Activated T-cell treated with anti-CD3 and anti-CD28 coated beads, Interleukin-2, amount 50 U/mL, for 48 hours (primary cell): ENCODE results near the gene CLASP1.
"Not testable (repeated sequence)": the region's sequence is repeated elsewhere in the genome, so short reads cannot be mapped to it uniquely, and the experiment has no call there.

Experiments used
- DNase-seq, 2 experiments: peaks; one replicate each; pipeline ENCODE4 v3.0.0-alpha.2; 2020

CLASP1 gene

DNA sequence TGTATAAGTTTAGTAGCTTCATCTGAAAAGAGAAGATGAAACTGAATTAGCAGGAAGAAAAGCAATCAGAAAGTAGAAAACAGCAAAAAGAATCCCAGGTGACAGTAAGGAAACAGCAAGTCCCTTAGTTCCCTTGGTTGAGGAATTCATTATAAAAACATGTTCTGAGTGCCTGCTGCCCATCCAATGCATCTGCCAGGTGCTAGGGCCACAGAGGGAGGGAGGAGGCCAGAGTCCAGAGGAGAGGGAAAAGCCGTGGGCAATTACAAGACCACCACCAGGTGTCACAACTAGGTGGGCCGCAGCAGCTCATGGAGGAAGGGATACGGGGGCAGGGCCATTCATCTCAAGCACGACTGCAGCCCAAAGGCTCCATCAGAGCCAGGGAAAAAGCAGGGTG, 308.3 kb downstream of the CLASP1 start:
- DNase-seq = no peak

- no peak for DNase-seq
These were observed 311.0 kb downstream of the CLASP1 start for GRCh38 chr2:121338281-121338680.

GRCh38 chr2:121336528-121337294, 312.6 kb downstream of the CLASP1 start:
- DNase-seq = no peak

DNA sequence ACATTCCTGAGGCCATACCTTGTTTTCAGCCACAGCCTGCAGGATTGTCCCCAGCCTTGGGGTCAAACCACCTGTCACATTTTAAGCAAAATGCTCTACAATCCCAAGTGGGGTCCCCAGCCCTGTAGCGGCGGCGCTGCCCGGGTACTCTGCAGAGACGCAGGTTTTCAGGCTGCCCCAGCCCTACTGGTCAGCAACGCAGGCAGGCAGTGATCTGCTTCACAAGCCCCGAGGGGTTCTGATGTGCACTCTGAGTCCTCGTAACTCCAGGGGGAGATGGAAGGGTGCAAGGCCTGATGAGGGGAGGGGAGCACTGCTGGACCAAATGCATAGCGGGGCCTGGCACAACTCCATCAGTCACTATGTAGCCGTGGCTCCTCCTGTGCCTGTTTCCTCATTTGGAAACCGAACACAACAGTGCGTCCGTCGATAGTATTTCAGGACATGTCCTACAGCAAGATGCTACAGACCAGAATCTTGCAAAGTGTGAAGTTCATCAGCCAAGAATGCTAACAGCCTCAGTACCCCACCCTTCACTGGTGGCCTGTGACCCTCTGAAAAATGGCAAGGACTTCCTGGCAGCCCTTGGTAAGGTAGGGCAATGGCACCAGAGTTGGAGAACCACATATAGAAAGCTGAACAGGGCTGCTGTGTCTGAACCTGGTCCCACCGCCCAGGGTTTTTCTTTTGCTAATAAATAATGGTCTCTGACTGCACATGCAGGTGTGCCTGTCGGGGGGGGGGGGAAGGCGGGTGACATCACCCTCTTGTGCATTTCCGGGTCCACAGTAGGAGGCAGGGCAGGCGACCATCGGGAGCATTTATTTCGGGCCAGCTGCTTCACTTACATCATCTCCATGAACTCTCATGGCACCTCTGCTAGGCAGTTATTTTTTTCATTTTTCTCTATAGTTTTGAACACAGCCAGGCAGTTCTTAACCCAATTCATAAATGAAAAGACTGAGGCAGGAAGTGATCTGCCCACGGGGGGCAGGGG, 313.7 kb downstream of the CLASP1 start:
- DNase-seq = no peak

GRCh38 chr2:121334581-121335293, 314.5 kb downstream of the CLASP1 start:
- no peak for DNase-seq

- DNase-seq = no peak
These were observed 315.3 kb downstream of the CLASP1 start for GRCh38 chr2:121333834-121334558.

DNA sequence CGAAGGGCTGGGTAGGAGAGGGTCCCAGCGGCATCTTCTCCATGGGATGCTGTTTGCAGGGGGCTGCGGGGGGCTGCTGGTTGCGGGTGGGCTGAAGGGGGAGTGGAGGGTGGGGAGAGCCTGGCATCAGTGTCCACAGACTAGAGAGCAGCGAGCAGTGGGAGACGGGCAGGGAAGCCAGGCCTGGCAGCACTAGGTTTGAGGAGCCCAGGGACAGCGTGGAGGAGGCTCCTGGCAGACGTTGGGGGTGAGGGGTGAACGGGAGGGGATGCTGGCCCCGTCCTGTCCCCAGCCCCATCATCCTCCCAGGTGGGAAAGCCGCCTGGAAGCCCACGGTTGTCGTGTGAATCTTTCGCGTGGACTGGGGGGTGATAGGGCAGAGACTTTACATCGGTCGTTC, 316.0 kb downstream of the CLASP1 start:
- DNase-seq = no peak

DNA sequence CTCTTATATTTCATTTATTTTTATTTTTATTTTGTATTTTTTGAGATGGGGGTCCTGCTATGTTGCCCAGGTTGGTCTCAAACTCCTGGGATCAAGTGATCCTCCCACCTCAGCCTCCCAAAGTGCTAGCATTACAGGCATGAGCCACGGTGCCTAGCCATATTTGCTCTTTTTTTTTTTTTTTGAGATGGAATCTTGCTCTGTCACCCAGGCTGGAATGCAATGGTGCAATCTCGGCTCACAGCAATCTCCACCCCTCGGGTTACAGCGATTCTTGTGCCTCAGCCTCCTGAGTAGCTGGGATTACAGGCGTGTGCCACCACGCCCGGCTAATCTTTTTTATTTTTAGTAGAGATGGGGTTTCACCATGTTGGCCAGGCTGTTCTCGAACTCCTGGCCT, 317.9 kb downstream of the CLASP1 start:
- DNase-seq = not testable (repeated sequence)

DNA sequence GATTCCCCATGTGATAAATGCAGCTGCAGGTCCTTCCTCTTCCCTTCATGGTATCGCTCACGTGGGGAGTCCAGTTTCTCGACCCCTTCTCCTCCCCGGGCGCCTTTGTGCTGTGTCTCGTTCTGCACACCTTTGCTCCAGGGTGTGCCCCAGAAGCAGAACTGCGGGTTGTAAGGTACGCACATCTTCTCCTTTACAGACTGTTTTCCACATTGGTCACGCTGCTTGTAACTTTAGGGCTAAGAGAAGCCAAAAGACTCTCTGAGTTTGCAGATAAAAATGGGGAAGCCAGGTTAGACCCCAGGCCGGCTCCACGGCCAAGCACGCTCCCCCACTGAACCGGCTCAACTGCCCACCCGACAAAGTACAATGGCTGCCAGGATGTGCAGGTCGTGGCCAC, 318.3 kb downstream of the CLASP1 start:
- no peak for DNase-seq

- peak in 1 of 2 experiments; percentile 10 for DNase-seq
These were observed 319.5 kb downstream of the CLASP1 start for GRCh38 chr2:121329786-121330185.

GRCh38 chr2:121326628-121327027, 322.6 kb downstream of the CLASP1 start:
- DNase-seq = no peak

DNA sequence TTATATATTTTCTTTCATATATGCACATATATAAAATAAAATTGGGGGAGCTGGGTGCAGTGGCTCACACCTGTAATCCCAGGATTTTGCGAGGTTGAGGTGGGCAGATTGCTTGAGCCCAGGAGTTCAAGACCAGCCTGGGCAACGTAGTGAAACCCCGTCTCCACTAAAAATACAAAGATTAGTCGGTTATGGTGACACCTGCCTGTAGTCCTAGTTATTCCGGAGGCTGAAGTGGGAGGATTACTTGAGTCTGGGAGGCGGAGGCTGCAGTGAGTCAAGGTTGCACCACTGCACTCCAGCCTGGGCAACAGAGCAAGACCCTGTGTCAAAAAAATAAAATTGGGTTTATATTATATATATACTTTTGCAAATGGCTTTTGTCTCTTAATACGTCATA, 324.7 kb downstream of the CLASP1 start:
- DNase-seq = no peak

DNA sequence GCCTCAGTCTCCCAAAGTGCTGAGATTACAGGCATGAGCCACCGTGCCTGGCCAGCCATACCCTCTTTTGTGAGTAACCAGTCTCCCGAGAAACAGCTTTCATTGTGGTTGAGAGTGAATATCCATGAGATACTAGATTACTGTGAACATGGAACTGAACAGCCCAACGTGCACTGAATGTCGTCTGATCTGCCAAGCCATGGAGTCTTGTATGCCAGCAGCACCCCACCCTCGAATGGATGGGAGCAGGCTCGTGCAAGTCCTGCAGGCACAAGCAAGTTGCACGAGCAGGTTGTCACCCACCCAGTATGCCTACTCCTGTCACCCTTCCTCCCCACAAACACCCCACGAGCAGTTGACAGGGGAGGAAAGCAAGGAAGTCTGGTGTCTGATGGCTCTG, 327.8 kb downstream of the CLASP1 start:
- no peak for DNase-seq

DNA sequence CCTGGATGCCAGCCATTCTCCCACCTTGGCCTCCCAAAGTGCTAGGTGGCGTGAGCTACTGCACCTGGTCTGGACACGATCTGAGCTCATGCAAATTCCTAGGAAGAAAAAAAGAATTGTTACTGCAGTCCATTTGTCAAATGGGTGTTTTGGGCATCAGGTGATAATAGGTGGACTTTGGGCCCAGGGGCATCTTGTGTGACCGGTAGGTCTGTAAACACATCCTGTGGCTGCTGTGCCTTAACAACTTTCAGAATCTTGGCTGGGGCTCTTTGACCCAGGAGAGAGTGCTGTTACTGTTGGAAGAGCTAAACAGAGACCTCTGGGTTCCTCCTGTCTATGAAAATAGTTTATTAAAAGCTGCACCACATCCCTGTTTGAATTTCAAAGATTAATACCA, 329.3 kb downstream of the CLASP1 start:
- DNase-seq = no peak

DNA sequence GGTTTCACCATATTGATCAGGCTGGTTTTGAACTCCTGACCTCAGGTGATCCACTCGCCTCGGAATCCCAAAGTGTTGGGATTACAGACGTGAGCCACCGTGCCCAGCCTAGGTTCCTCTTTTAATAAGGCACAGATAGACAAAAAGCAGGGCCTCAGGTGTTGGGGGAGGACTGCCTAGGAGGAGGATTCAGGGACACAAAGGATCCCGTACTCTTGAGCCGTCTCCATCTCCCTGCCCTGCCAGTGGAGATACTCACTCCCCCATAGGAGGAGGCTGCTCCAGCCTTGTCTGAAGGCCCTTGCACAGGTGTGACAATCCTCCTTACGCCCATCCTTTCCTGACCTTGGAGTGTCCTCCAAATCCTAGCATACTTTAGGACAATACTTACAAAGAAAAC, 332.3 kb downstream of the CLASP1 start:
- DNase-seq = no peak

DNA sequence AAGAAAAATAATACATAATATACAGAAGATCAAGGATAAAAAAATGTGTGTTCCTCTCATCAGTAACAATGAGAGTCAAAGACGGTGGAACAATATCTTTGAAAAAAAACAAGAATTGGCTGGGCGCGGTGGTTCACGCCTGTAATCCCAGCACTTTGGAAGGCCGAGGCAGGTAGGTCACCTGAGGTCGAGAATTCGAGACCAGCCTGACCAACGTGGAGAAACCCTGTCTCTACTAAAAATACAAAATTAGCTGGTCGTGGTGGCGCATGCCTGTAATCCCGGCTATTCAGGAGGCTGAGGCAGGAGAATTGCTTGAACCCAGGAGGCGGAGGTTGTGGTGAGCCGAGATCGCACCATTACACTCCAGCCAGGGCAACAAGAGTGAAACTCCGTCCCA, 335.6 kb downstream of the CLASP1 start:
- not testable (repeated sequence) for DNase-seq

GRCh38 chr2:121309801-121310200, 339.5 kb downstream of the CLASP1 start:
- no peak for DNase-seq

DNA sequence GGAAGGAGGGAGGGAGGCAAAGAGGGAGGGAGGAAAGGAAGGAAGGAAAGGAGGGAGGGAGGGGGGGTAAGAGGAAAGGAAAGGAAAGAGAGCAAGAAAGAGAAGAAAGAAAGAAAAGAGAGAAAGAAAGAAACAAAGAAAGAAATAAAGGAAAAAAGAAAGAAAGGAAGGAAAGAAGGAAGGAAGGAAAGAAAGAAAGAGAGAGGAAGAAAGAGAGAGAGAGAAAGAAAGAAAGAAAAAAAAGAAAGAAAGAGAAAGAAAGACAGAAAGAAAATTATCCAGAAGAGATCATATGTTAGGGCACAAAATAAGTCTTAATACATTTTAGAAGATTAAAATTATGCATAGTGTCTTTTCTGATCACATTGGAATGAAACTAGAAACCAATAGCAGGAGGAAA, 339.9 kb downstream of the CLASP1 start:
- DNase-seq = no peak

- DNase-seq = no peak
These were observed 342.2 kb downstream of the CLASP1 start for GRCh38 chr2:121307048-121307447.

GRCh38 chr2:121304941-121305340, 344.3 kb downstream of the CLASP1 start:
- DNase-seq = no peak

DNA sequence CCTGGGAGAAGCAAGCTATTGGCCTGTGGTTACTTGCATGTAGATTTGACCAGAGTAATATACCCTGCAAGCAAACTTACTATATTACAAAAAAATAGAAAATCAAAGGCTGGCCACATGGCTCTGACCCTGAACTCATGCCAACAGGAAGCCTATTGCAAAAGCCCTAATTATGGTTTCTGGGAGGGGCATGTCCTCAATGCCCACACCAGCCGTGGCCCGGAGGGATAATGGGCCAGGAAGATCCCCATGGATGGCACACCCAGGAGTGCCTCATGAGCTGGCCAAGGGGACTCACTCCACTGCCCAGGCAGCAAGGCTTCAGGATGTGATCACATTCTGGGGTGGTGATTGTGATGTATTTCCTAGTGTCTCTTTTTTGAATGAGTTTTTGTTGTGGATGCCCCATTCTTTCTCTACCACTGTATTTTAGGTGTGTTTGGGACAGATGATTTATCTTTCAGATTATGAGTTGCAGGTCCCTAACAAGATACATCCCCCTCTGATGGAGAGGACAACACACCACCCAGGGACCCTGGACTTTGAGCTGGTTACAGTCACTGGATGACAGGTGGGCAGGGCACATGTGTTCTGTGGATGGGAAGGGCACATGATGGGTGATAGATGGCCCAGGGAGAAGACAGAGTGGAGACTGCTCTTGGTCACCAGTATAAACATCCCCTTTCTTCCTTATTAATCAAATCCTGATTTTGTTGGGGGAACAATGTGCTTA, 345.6 kb downstream of the CLASP1 start:
- DNase-seq = no peak

DNA sequence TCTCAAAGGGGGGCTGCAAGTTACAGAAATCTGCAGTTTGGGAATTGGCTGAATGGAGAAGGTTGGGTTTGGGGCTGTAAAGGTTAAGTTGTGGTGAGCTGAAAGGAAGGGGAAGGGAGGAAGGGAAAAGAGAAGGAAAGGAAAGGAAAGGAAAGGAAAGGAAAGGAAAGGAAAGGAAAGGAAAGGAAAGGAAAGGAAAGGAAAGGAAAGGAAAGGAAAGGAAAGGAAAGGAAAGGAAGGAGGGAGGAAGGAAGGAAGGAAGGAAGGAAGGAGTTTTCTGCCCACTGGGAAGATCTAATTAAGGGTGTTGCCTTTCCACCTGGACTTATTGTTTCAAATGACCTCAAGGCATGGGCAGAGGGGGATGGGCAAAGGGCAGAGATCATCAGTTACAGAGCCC, 348.1 kb downstream of the CLASP1 start:
- DNase-seq = not testable (repeated sequence)
